HG03575 (cell line): ENCODE measurements around the gene DCBLD1.

Source experiments
- ATAC-seq: cut with Tn5 transposase; IDR thresholded peaks from one replicate; pipeline ENCODE4 v1.9.1; 2021; ENCODE audit not compliant: unreplicated experiment, insufficient number of reproducible peaks, low FRiP score; ENCODE audit errors: extremely low read depth

The DCBLD1 gene

DNA sequence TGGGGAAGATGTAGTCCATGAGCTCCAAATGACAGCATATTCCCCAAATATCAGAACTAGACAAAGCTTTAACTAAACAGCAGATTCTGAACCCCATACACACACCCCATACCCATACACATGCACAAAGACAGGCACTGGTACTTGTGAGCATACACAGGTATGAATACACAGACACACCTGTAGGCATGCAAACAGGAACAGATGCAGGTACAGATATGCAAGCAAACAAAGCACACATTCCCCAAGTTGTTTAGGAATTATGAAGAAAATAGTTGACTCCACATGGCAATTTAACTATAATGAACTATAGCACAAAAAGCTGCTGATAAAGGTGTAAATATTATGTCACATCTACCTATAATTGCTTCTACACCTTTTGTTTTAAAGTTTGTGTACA lies 103.2 kb downstream of the DCBLD1 start:
- no peak for ATAC-seq

DNA sequence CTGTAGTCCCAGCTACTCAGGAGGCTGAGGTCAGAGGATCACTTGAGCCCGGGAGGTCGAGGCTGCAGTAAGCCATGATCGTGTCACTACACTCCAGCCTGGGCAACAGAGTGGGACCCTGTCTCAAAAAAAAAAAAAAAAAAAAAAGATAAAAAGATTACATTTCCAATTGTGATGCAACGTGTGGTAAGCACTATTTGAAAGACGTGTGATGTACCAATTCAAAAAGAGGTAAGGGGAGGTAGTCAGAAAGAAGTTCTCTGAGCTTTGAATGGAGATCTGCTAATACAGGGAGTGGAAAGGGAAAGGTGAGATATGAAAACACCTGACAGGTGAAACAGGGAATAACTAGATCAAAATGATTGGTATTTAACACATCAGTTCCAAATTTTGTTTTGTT lies 108.0 kb downstream of the DCBLD1 start:
- ATAC-seq: no peak

GRCh38 chr6:117591405-117591804 lies 108.9 kb downstream of the DCBLD1 start:
- ATAC-seq: no peak

DNA sequence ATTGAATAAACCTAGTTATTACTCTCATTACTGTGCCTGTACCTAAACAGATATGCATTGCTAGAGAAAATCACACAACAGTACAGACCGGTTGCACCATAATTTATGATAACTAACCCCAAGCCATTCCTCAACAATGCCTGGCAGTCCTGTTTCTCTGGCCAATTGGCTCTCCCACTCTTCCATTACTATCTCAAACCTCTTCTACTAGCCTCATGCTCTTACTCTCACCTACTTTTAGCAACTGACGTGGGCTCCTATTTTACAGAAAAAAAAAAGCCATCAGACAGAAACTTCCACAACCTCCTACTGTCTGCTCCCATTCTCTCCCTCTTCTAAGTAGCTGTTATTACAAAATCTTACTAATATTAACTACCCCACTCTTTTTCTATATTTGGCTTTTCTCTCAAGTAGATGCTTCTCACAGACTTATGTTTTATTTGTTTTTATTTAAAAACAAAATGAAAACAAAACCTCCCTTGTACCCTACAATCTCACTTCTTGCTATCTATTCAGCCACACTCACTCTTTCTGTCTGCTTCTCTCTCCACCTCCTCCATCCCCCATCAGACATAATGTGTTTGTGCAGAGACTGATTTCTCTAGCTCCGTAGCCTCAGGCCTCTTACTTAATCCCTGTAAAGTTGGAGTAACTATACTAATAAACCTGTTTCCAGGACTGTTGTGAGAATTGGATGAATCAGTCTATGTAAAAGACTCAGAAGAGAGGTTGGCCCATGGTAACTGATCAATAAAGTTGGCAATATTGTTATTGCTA lies 110.7 kb downstream of the DCBLD1 start:
- ATAC-seq: no peak

GRCh38 chr6:117595099-117595923 lies 112.8 kb downstream of the DCBLD1 start:
- ATAC-seq: no peak

DNA sequence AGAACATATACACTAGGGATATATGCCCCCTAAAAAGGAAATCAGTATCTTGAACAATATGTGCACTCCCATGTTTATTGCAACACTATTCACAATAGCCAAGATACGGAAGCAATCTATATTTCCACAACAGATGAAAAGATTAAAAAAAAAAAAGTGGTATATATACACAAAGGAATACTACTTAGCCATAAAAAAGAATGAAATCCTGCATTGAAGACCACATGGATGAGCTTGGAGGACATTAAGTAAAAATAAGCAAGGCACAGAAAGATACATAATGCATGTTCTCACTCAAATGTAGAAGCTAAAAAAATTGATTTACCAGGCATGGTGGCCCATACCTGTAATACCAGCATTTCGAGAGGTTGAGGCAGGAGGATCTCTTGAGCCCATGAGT lies 115.3 kb downstream of the DCBLD1 start:
- no peak for ATAC-seq
